ENCODE results near the gene UST.
A peak's percentile ranks its signal among the peaks of the same experiment; 100 is the strongest.

UST gene

DNA sequence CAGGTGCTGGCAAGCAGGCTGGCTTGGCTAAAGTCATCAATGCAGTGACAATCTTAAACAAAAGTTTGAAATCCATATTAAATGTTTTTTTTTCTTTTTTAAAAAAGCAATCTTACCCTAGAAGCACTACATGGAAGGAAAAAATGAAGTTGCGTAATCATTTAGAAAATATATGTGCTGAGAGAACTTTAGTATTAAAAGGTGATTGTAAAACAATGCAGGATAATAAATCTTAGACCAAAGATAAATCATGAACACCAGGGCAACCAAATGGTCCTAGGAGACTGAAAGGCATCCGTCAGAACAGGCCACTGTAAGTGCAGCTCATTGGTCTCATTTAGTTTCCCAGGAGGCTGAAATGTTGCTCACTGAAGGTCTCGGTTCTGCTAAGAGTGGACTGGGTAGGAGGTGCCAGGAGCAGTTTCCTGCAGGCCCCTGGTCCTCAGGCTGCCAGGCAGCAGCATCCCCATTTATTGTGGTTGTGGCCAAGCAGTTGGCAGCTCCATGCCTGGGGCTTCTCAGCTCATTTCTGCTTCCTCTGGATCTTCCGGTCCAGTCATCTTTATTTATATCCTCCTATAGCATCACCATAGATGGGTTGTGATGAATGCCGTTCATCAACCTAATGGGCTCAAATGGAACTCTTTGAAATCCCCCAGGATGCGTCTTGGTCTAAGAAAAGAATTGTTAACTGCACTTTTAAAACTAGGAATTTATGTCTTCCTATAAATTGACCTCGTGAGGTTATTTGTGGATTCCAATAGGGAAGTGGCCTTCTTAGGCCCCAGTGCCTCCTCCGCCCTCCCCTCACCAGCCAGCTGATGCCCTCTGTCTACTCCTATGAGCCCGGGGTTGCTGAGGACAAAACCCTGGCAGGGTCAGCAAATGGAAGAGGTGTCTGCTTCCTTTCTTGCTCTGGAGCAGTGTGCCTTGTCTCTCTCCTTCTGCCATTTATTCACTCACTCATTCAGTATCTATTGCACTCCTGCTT is 269.0 kb downstream of the UST start:
- DNase-seq: no peak

- DNase-seq: no peak
Measured at GRCh38 chr6:149016716-149017115, 269.9 kb downstream of the UST start.

- DNase-seq: no peak
Measured at GRCh38 chr6:149020319-149020718, 273.5 kb downstream of the UST start.

DNA sequence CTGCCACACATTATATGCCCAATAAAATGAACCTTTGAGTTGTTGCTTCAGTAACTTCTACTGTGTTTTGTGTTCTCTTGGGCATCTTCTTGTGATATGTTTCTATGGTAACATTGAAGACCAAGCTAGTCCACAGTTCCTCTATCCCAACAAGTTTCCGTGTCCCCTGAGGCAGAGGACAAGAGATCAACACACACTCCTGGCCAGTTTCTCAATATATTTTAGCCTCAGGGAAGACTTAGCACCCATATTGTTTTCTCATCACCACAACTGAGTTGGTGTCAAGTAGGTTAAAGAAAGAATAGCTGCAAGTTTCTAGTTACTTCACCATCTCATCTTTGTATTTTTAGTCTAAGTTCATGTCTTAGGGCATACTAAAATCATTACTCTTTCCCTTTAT is 277.5 kb downstream of the UST start:
- no peak for DNase-seq

DNA sequence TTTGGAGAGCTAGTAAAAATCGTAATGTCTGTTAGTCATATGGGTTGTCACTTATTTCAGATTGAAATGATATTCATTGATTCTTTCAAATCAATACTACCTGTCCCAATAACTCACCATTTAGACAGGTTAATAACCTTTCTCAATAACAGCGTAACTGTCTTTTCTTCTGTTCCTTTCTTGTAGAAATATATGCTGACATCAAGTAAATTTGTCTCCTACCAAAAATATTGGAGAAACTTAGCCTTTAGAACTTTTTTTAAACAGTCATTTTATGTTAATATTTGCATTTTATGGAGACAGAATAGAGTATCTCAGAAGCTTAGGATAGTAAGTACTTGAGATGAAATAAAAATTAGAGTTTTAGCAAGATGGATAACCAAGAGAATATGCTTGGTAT is 278.2 kb downstream of the UST start:
- DNase-seq: no peak

DNA sequence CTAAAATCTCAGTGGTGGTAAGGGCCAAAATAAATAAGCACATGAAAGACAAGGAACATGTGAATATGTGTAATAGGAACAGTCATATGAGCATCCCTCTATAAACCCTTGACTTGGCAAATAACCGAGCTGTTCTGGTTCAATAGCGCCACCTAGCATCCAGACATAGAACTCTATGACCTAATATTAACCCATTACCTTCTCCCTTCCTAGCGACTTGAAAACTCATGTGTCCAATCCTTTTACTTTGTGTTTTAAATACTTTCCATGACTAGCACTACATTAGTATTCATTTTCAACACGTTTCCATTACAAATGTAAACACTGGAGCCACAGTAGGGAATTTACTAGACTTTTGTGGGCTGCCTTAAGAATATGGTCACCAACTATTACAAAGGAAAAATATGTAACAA is 279.7 kb downstream of the UST start:
- DNase-seq: peak in 1 of 2 experiments; percentile 43

DNA sequence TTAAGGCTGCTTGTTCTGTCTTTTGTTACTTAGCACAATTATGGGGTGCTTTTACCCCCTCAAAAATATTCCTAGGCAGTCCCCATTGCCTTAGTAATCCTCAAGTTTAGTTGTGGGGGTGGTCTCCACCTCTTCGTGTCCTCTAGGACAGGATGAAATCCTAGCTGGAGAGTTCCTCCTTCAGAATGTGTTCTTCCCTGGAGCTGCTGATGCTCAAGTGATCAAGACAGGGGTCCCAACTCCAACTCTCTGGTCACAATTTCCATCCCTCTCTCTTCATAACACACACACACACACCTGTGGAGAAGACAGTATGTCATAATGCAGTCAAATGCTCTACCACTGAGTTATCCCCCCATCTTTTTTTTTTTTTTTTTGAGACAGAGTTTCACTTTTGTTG is 280.7 kb downstream of the UST start:
- no peak for DNase-seq

- DNase-seq: peak; percentile 52 to 64
Measured at GRCh38 chr6:149028767-149029405, 282.1 kb downstream of the UST start.

DNA sequence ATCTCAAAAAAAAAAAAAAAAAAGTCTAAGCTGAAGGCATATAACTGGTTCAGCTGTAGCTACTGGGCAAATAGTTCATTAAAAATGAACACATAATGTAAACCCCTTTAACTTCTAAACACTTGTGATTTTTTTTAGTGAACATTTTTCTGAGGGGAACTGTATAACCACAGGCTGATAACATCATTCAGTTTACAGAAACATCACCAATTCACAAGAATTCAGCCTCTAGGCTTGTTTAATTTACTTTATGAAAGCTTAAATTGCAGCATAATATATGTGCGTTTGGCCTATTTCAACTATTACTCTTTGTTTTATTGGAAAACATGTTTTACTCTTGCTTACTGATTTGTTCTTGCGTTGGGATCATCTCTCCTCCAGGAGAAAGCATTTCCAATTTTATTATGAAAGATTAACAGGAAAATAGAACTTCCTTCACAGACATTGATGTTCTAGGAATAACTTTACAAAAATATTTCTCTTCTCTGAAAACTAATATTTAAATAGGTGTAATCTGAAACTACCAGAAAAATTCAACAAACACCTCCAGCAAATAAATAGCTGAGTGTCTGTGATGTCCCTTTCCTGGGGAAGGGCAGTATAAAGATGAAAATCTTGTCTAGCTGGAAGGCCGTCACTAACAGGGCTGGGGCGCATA is 284.5 kb downstream of the UST start:
- no peak for DNase-seq

- peak; percentile 67 to 74 for DNase-seq
Measured at GRCh38 chr6:149031859-149032598, 285.2 kb downstream of the UST start.

DNA sequence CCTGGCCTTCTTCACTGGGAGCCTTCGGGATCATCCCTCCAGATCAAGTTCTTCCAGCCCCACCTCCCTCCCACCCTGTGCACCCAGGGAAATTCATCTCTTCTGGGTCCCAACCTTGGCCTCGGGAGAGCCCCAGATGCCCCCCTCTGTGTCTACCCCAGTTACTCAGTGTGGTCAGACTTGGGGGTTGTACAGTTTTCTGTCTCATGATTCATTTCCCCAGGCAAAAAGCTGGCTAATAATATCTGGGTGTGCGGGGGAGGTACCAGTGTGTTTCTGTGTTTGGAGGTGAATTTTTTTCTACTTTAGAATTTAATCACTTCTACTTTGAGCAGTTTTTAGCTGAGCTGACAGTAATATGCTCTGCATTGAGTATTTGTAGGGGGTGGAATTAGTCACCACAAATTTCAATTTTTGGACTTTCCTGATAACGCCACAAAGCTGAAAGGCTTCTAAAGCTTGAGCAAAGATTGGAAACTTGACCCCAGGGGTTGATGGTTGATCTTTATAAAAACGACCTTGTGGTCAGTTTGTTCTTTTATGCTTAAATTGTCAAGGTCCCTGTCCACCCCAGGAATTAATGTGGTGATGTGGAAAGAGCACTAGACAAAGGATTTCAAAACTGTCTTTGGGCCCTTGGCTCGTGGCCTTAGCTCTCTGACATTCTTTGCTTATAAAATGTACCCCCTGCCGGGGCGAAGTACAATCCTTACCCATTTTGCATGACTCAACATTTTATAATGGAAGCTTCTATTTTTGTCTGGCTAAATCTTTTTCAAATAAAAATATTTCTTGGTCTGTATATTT is 286.0 kb downstream of the UST start:
- DNase-seq: peak; percentile 76 to 77

- DNase-seq: peak in 1 of 2 experiments; percentile 48
Measured at GRCh38 chr6:149033454-149033853, 286.6 kb downstream of the UST start.

DNA sequence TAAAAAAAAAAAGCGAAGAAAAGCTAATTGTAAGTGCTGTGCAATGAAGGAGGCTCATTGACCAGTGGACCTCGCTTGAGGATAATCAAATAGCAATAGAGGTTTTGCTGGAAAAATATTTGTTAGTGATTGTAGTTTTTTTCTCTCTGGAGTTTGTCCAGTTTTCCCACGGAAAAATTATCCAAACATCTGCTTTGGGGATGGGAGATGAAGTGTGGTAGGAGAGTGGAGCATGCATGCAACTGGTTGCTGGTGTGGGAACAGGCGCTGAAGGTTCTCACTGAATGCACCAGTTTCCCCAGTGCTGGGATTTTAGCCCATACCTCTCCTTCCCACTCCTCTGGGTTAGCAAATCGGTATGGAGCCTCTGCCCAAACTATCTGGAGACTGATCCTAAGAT is 288.9 kb downstream of the UST start:
- DNase-seq: no peak

DNA sequence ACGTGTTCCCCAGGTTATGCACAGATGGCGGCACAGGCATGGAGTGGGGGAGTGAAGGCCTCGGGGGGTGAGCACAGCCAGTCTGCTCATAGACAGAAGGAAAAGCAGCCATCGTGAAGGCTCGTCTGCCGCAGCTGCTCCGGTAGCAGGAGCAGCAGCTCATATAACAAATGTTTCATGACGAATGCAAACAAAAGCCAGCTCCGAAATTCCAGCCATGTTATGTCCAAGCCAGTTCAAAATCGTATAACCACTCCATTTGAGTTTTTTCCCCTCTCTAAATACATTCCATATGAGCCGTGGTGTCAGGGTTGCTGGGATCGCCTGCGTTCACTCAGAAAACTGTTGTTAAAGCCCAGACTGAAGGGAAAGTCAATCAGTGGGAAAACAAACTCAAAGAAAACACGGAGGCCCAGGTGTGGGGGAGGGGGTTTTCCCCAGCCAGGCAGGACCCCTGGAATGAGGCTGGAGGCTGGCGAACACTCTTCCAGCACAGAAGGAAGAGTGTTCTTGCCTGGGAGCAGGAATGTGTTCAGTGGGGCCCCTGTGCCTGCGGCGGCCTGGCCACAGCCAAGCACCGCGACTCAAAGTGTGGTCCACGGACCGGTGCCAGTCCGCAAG is 290.3 kb downstream of the UST start:
- no peak for DNase-seq

DNA sequence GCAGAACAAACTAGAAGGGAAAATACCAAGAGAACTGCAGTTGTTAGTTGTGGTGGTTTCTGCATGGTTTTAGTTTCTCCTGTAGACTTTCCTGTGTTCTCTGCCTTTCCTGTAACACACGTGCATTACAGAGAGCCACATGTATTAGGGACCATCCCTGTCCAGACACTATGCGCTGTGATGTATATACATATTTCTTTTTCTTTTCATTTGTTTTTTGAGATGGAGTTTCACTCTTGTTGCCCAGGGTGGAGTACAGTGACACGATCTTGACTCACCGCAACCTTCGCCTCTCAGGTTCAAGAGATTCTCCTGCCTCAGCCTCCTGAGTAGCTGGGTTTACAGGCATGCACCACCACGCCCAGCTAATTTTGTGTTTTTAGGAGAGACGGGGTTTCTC is 292.2 kb downstream of the UST start:
- DNase-seq: peak; percentile 49 to 54

DNA sequence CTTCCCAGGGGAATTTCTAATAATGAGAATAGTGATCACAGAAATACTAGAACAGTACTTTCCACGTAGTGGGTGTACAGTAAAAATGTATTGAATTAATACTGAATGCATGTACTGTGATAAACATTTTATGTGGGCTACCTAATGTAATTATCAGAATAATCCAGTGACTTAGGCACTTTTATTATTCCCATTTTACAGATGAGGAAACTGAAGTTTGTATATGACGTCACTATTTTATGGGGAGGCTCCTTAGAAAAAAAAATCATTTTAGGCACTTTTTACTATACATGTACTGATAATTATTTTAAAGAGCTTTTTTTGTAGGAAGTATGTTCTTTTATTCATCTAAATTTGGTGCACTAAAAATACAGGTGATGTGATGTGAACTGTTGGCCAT is 295.1 kb downstream of the UST start:
- DNase-seq: no peak

DNA sequence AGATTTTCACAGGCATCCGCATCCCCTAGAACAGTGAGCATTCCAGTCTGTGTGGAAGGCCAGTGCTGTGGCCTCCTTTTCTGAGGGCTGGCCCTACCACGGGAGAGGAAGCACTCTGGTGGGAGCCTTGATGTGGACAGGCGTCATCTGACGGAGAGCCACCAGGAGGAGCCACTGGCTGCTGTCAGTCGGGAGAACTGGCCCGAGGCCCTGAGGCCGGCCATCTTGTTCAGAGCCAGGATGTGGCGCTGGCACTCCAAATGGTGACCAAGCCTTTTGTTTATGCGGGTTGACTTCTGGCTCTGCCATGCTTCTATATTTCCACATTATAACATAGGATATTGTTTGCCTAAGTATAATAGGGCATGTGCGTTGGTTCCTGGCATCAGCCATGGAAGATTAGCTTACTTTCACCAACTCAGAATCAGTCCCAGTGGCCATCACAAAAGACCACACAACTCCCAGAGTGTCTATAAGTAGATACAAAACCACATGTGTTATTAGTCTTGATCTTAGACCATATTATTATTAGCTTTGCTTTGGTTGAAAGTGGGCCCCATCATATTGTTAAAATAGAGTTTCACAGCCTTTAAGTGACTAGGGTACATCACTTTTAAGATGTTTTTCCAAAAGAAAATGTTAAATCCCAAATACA is 296.8 kb downstream of the UST start:
- peak; percentile 51 to 64 for DNase-seq

- DNase-seq: no peak
Measured at GRCh38 chr6:149044528-149044927, 297.7 kb downstream of the UST start.

GRCh38 chr6:149045404-149045803 is 298.6 kb downstream of the UST start:
- no peak for DNase-seq

- DNase-seq: no peak
Measured at GRCh38 chr6:149046164-149046821, 299.5 kb downstream of the UST start.

Data from activated T-cell treated with anti-CD3 and anti-CD28 coated beads, Interleukin-2, amount 50 U/mL, for 48 hours (primary cell).